ENCODE results near the gene MUL1. TPM values are rescaled to one million over a fixed set of nuclear protein-coding genes. Genes with fewer than 3 reads are reported as not detected.

MUL1 gene
- polyA plus RNA-seq, 1 of the 3 experiments (the other 2 are of a cell fraction), result 22.8 TPM

GRCh38 chr1:20454004-20454403 is 53.9 kb downstream of the MUL1 start:
- no peaks in the 10 kb centered on the region; a peak in 1 of 4 replicates for H3K4me1 ChIP-seq (ENCODE audit: control insufficient read depth in 1 of 2, insufficient read depth in 2 of 2, low read depth in 1 of 2, low read length in 1 of 2)
- no peak overlapping the region for H2AFZ ChIP-seq (ENCODE audit: low read depth)
- H3K9ac ChIP-seq, result no peak overlapping the region
- H3K9me3 ChIP-seq, result no peaks in the 10 kb centered on the region
- H3K36me3 ChIP-seq (replicated peaks in 1 of 2; ENCODE audit: control insufficient read depth in 1 of 2, insufficient read depth in 2 of 2, low read length in 1 of 2), result no peaks in the 10 kb centered on the region
- no peaks in the 10 kb centered on the region for H3K9me2 ChIP-seq
- no peak overlapping the region for H3K27ac ChIP-seq (ENCODE audit: low read depth in 2 of 2, low read length in 1 of 2)
- H3F3A ChIP-seq (replicated peaks; ENCODE audit: insufficient read depth), result no peaks in the 10 kb centered on the region
- no peak for DNase-seq
- H4K20me1 ChIP-seq (ENCODE audit: insufficient read depth), result no peaks in the 10 kb centered on the region
- ChIA-PET POLR2A (no interaction called here), CTCF (no interaction called here)
- H3K4me3 ChIP-seq (ENCODE audit: low read depth in 2 of 2, low read length in 1 of 2), result no peak overlapping the region
- H3K4me2 ChIP-seq, result no peak overlapping the region
- WGBS (ENCODE audit: low lambda C conversion rate), result 68% methylated on average over 4 of the region's 4 CpGs
- TF ChIP-seq NFIC (IDR thresholded peaks at IDR 0.05; ENCODE audit: borderline replicate concordance), result no peak
- TF ChIP-seq USF2 (IDR thresholded peaks at IDR 0.05; ENCODE audit: borderline replicate concordance, low read depth, low read length), result no peak
- TF ChIP-seq JUND (IDR thresholded peaks at IDR 0.05), result no peak
- TF ChIP-seq RFX5 (IDR thresholded peaks at IDR 0.05; ENCODE audit: low read length), result no peak
- no peak for TF ChIP-seq NRF1 (IDR thresholded peaks at IDR 0.05; ENCODE audit: low read depth, low read length)
- no peaks in the 10 kb centered on the region; the same call in 1 of the 2 replicates for H3K27me3 ChIP-seq (ENCODE audit: insufficient read depth)
- H3K79me2 ChIP-seq (ENCODE audit: insufficient read depth), result no peaks in the 10 kb centered on the region

- Histone ChIP-seq H3K36me3 (replicated peaks in 1 of 2; ENCODE audit: control insufficient read depth in 1 of 2, insufficient read depth in 2 of 2, low read length in 1 of 2) (no peaks in the 10 kb centered on the region), H3K27me3 (ENCODE audit: insufficient read depth) (no peaks in the 10 kb centered on the region), H3K4me3 (ENCODE audit: low read depth in 2 of 2, low read length in 1 of 2) (no peak overlapping the region), H3K4me1 (ENCODE audit: control insufficient read depth in 1 of 2, insufficient read depth in 2 of 2, low read depth in 1 of 2, low read length in 1 of 2) (no peaks in the 10 kb centered on the region; a peak in 1 of 4 replicates), H3K4me2 (no peak overlapping the region), H3K27ac (ENCODE audit: low read depth in 2 of 2, low read length in 1 of 2) (no peak overlapping the region), H3K79me2 (ENCODE audit: insufficient read depth) (no peaks in the 10 kb centered on the region), H2AFZ (ENCODE audit: low read depth) (no peak overlapping the region), H4K20me1 (ENCODE audit: insufficient read depth) (no peaks in the 10 kb centered on the region), H3K9me2 (no peaks in the 10 kb centered on the region), H3K9ac (no peak overlapping the region), H3K9me3 (no peaks in the 10 kb centered on the region), H3F3A (replicated peaks; ENCODE audit: insufficient read depth) (no peaks in the 10 kb centered on the region)
- no peak for DNase-seq
- WGBS (ENCODE audit: low lambda C conversion rate), result 46% methylated on average over 4 of the region's 4 CpGs
- ChIA-PET POLR2A (no interaction called here), CTCF (interaction anchor here (0.7 to 2.5 kb wide), 3 partner anchors 19 to 238 kb away, joined by 3 to 10 read pairs (median 3); no protein-coding TSS in a partner anchor)
- no peak for TF ChIP-seq EZH2phosphoT487 (IDR thresholded peaks at IDR 0.05; ENCODE audit: borderline replicate concordance, low read depth)
- no peak for TF ChIP-seq CHD2 (IDR thresholded peaks at IDR 0.05; ENCODE audit: low read length, partially characterized antibody)
- no peak; a peak in 1 of 4 replicates for TF ChIP-seq EP300 (IDR thresholded peaks at IDR 0.05; ENCODE audit: borderline replicate concordance in 1 of 2, low read depth in 1 of 2, low read length in 1 of 2)
- TF ChIP-seq USF1 (IDR thresholded peaks at IDR 0.05; ENCODE audit: borderline replicate concordance, low read depth), result no peak
- no peak for TF ChIP-seq MAX (IDR thresholded peaks at IDR 0.05; ENCODE audit: low read depth)
- no peak for TF ChIP-seq USF2 (IDR thresholded peaks at IDR 0.05; ENCODE audit: borderline replicate concordance, low read depth, low read length)
- no peak for TF ChIP-seq PBX3 (IDR thresholded peaks at IDR 0.05)
- TF ChIP-seq SIN3A (IDR thresholded peaks at IDR 0.05; ENCODE audit: borderline replicate concordance, low read depth, low read length), result no peak
- no peak for TF ChIP-seq FOSL2 (IDR thresholded peaks at IDR 0.05; ENCODE audit: borderline replicate concordance, low read depth)
- no peak for TF ChIP-seq RAD21 (IDR thresholded peaks at IDR 0.05; ENCODE audit: low read length)
- no peak for TF ChIP-seq NRF1 (IDR thresholded peaks at IDR 0.05; ENCODE audit: low read depth, low read length)
Measured at GRCh38 chr1:20449735-20450311, 58.1 kb downstream of the MUL1 start.

All from SK-N-SH (cell line).